M059J (cell line): ENCODE results near the gene MYMK. TPM values are rescaled to one million over a fixed set of nuclear protein-coding genes. Genes with fewer than 3 reads are reported as not detected.

Experiments used
- DNase-seq: peaks from one replicate; pipeline ENCODE4 v3.0.0-alpha.2; 2012; ENCODE audit warnings: low read depth
- total RNA-seq: library from RNA; depleted of rRNA; stranded (reverse); fragments of >200 nt; shearing (Covaris generic); gene quantifications from 2 replicates; pipeline ENCODE4 v1.2.3, GENCODE V29; 2014; rRNA removed

MYMK gene
- total RNA-seq, 1 experiment from 2014 or later = not detected

GRCh38 chr9:133468374-133468773 lies 56.4 kb downstream of the MYMK start:
- DNase-seq = no peak

DNA sequence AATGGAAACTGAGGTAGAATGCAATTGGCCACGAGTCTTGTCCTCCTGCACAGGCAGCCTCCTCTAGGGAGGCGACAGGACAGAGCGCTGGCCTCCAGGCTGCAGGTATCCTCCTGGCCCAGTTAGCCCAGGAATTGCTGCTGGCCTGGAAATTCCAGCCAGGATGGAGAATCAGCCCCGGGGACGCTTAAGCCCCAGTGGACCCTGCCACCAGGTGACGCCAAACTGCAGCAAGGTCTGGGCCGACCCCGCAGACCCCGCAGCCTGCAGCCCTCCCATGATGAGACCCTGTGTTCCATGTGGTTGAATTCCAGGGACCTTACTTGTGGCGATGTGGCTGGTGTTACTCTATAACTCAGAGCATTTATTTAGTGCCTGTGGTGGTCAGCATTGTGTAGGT lies 57.7 kb downstream of the MYMK start:
- DNase-seq = no peak

DNA sequence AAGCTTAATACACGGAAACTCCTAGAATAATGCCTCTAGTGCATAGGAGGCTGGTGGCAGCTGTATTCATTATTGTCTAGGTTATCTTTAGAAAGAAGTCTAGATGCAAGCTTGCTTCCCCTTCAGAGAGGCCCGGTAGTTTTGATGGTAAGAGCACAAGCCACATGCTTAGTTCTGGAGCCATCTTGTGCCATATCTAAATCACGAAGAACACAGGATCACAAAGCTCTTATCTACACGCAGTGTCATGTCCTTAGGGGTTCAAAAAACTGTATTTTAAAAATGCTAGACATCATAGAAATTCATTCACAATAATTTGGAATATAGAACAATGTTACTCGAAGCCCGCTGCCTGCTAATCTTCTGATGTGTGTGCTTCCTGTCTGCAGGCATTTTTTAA lies 58.8 kb downstream of the MYMK start:
- DNase-seq = no peak

- DNase-seq = no peak
Measured at GRCh38 chr9:133464638-133465037, 60.1 kb downstream of the MYMK start.

Other genes with a start within 250 kb of the MYMK start
- gene ABO, start 249.8 kb downstream of the MYMK start, total RNA-seq = not detected in 2 replicates
- gene SURF6, start 188.8 kb downstream of the MYMK start, total RNA-seq = 4.2 and 12.8 TPM in 2 replicates
- 27.8 and 38.9 TPM in 2 replicates for gene MED22, start 176.8 kb downstream of the MYMK start, total RNA-seq
- 1,496 and 1,702 TPM in 2 replicates for gene RPL7A, start 176.7 kb downstream of the MYMK start, total RNA-seq
- 26.1 and 29.3 TPM in 2 replicates for gene SURF1, start 168.5 kb downstream of the MYMK start, total RNA-seq
- 19.8 and 23.5 TPM in 2 replicates for gene SURF2, start 168.4 kb downstream of the MYMK start, total RNA-seq
- 407 and 555 TPM in 2 replicates for gene SURF4, start 148.9 kb downstream of the MYMK start, total RNA-seq
- not detected in 2 replicates for gene STKLD1, start 148.6 kb downstream of the MYMK start, total RNA-seq
- gene REXO4, start 106.9 kb downstream of the MYMK start, total RNA-seq = 17.2 and 21.2 TPM in 2 replicates
- gene ADAMTS13, start 102.6 kb downstream of the MYMK start, total RNA-seq = 0.20 TPM in 1 of 2 replicates, not detected in the other
- 2.6 and 6.6 TPM in 2 replicates for gene CACFD1, start 65.0 kb downstream of the MYMK start, total RNA-seq
- gene SLC2A6, start 45.9 kb downstream of the MYMK start, total RNA-seq = 12.2 and 14.6 TPM in 2 replicates
- 0.07 and 0.10 TPM in 2 replicates for gene ADAMTSL2, start 9.7 kb upstream of the MYMK start, total RNA-seq
- not detected in 2 replicates for gene FAM163B, start 84.4 kb upstream of the MYMK start, total RNA-seq
- gene DBH, start 111.4 kb upstream of the MYMK start, total RNA-seq = not detected in 2 replicates
- gene SARDH, start 213.4 kb upstream of the MYMK start, total RNA-seq = 1.3 and 1.4 TPM in 2 replicates